ENCODE data around the gene DNAH6.

The DNAH6 gene

DNA sequence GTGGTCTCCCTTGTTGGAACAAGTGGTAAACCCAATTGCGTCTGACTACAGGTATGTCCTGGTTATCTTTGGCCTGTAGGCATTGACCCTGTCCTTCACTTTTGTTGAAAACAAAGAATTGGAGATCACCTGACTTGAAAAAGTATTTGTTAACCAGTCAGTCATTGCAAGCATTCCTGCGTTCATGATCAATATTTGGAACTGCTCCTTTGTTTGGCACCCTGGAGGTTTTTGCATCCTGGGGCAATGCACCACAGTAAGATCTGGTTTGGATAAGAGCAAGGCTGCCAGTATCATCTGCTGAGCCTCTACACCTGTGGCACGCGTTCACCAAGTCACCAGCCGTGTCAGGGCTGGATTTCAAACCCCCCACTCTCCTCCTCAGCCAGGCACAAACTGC is 115.7 kb downstream of the DNAH6 start:
- ChIA-PET POLR2A (ENCODE audit: low non-redundant PET) (no interaction called here), CTCF (interaction anchor here (0.6 to 0.8 kb wide), 2 partner anchors 139 to 271 kb away, joined by 3 read pairs; no protein-coding TSS in a partner anchor)
- H3K27ac ChIP-seq = no peak overlapping the region
- TF ChIP-seq, protein P1, sequence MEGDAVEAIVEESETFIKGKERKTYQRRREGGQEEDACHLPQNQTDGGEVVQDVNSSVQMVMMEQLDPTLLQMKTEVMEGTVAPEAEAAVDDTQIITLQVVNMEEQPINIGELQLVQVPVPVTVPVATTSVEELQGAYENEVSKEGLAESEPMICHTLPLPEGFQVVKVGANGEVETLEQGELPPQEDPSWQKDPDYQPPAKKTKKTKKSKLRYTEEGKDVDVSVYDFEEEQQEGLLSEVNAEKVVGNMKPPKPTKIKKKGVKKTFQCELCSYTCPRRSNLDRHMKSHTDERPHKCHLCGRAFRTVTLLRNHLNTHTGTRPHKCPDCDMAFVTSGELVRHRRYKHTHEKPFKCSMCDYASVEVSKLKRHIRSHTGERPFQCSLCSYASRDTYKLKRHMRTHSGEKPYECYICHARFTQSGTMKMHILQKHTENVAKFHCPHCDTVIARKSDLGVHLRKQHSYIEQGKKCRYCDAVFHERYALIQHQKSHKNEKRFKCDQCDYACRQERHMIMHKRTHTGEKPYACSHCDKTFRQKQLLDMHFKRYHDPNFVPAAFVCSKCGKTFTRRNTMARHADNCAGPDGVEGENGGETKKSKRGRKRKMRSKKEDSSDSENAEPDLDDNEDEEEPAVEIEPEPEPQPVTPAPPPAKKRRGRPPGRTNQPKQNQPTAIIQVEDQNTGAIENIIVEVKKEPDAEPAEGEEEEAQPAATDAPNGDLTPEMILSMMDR (conservative IDR thresholded peaks at IDR 0.05; ENCODE audit: low read depth) = no peak
- DNase-seq (ENCODE audit: low spot score) = no peak

DNA sequence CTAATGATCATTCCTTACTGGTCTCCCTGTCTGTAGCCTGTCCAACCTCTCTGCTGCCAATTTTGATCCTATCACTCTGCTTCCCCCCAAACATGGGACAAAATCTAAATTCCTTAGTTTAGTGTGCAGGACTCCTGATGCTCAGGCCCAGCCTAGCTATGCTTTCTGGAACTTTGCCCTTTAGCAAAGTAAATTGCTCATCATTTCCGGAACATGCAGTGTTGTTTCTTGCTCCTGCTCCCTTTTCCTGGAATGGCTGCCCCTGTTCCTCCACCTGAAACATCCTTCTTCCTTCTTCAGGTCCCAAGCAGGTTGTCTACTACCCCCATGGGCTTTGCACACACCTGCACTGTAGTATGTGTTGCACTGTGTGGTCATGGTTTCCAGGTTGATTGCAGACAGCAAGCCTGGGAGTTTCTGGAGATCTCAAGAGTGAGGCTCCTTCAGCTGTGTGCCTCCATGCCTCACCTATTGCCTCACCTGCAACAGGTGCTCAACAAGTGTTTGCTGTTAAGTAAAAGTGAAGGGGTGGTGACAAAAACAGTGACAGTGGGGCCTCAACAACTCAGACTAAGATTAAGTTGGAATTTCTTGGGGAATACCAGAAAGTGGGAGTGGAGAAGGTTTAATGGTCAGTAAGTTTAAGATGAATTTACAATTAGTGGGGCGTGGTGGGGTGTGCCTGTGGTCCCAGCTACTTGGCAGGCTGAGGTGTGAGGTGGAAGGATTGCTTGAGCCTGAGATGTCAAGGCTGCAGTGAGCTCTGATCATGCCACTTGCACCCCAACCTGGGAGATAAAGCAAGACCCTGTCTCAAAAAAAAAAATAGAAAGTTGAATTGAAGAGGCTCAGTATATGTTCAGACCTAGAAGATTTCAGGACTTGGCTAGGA is 120.0 kb downstream of the DNAH6 start:
- no peak overlapping the region for H3K27ac ChIP-seq
- no peak for DNase-seq (ENCODE audit: low spot score)
- ChIA-PET CTCF (interaction anchor here (0.6 kb wide), 2 partner anchors 13 to 27 kb away, joined by 3 read pairs; no protein-coding TSS in a partner anchor), POLR2A (ENCODE audit: low non-redundant PET) (no interaction called here)
- TF ChIP-seq, protein P1 (conservative IDR thresholded peaks at IDR 0.05; ENCODE audit: low read depth) = no peak

DNA sequence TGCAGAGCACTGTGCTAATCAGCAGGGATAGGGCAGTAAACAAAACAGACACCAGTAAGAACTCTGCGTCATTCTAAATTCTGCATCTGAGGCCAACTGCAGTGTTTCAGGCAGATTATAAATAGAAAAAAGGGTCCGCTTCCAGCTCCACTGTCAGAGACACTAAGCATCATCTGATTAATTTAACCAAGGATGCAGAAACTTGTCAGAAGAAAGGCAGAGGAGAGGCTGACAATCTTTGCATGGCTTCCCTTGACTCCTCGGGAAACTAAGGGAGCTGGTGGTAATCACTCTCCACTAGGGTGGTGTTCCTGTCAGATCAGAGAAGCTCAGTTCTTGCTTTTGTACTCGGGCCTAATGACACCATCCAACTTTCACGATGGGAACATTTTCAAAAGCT is 123.5 kb downstream of the DNAH6 start:
- ChIA-PET POLR2A (ENCODE audit: low non-redundant PET) (no interaction called here), CTCF (no interaction called here)
- TF ChIP-seq, protein P1 (conservative IDR thresholded peaks at IDR 0.05; ENCODE audit: low read depth) = no peak
- H3K27ac ChIP-seq = no peak overlapping the region
- DNase-seq (ENCODE audit: low spot score) = no peak

DNA sequence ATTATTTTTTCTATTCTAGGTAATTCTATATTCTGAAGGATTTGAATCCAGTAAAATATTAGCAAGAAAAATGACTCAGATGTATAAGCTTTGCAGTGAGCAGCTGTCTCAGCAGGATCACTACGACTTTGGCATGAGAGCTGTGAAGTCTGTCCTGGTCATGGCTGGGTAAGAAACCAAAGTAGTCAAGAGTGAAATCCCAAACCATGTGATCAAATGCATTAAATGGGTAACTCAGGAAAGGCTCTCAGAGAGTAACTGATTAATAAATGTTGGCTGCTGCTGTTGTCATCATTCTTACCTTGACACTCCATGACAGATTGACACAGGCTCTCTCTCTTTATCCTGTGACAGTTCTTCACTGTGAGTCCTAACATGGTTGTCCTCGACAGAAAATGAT is 124.1 kb downstream of the DNAH6 start:
- TF ChIP-seq, protein P1 (conservative IDR thresholded peaks at IDR 0.05; ENCODE audit: low read depth) = no peak
- POLR2A ChIA-PET (ENCODE audit: low non-redundant PET) = no interaction called here
- CTCF ChIA-PET = no interaction called here
- H3K27ac ChIP-seq = no peak overlapping the region
- DNase-seq (ENCODE audit: low spot score) = no peak

DNA sequence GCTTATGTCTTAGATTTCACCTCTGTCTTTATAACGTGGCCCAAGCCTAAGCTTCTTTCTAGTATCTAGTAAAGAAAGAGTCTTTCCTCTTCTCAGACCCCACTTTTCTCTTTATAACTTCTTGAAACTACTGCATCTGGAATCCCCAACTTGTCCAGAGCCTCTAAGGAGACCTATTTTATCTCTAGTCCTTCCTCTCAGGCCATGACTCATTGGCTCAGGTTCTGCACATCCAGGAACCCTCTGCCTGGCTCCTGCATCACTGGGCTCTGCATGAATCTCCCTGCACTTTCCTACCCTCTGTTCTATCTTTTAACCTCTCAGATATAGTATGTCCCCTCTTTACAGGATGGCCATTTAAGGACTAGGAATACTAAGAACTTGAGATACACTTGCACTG is 124.7 kb downstream of the DNAH6 start:
- ChIA-PET CTCF (no interaction called here), POLR2A (ENCODE audit: low non-redundant PET) (no interaction called here)
- H3K27ac ChIP-seq = no peak overlapping the region
- TF ChIP-seq, protein P1 (conservative IDR thresholded peaks at IDR 0.05; ENCODE audit: low read depth) = no peak
- no peak for DNase-seq (ENCODE audit: low spot score)

DNA sequence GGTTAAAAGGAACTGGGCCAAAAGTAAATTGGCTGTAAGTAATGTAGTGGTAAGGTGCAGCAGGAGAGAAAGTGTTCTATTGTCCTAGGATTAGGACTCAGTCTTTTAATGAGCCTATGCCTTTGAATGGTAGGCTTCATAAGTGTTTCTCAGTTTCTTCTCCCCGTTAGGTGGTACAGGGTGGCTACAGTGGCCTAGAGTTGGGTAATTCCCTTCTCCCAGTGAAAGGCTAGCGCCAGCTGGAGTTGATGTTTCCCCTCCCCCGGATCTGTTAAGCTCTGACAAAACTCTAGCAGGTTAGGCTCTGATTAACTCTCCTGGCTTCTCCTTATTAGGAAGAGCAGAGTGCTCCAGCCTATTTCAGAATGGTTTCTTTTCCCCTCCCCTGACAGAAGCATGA is 127.7 kb downstream of the DNAH6 start:
- DNase-seq (ENCODE audit: low spot score) = no peak
- TF ChIP-seq, protein P1 (conservative IDR thresholded peaks at IDR 0.05; ENCODE audit: low read depth) = no peak

More for the DNA sequence above, 127.7 kb downstream of the DNAH6 start:
- no peak overlapping the region for H3K27ac ChIP-seq
- CTCF ChIA-PET = interaction anchor here (0.7 kb wide), 1 partner anchor 31 kb away, joined by 4 read pairs; no protein-coding TSS in a partner anchor
- POLR2A ChIA-PET (ENCODE audit: low non-redundant PET) = no interaction called here

Data from RWPE1 (cell line).